NCI-H748 (cell line): ENCODE measurements around the gene UBE2M.

Experiments
- DNase-seq: peaks from one replicate; lab custom pipeline; 2025; ENCODE audit not compliant: unreplicated experiment; lab: John Stamatoyannopoulos, UW

UBE2M gene

DNA sequence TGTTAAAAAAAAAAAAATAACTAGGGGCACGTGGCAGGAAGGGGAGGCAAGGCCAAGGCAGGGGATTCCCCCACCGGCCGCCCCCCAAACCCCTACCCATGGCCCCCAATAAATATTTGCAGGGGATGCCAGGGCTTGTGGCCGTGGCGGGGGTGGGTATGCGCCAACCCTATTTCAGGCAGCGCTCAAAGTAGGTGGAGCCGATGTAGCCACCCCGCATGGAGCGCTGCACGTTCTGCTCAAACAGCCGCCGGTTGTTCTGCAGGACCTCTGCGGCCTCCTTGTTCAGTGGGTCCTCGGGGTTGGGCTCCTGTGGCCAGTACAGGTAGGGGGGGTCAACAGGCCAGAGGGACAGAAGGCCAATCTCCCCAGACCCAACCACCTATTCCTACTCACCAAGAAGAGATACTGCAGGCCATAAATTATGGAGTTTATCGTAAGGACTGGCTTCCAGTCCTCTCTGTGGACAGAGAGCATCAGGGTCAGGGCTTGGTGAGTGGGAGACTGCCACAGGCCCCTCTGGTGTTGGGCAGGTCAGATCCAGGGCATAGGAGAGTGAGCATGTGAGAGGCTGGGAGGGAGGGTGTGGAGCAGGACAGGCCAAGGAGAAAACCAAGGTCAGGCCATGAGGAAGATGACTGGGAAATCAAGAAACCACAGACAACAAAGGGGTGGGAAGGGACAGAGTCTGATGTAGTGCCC lies 2.3 kb downstream of the UBE2M start:
- no peak for DNase-seq

DNA sequence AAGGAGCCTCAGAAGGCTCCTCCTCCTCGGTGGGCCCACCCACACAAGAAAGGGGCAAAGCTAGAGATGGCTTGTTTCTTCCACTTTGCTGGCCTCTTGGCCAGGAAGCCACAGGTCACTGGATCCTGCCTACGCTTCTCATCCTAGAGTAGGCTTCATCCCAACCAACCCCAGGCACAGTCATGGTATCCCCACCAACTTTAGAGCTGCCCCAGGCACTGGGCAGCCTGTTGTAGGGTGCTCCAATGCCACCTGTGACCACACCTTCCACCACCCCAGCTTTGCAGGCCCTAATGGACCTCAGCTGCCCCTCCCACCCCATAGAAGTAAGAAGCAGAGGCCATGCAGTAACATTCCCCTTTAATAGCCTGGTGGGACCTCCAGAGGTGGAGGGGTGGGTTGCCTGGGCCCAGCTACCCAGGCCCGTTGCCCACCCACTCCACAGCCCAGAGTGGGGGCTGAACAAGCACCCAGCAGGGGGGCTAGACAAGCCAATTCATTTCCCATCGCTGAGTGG lies 3.0 kb downstream of the UBE2M start:
- DNase-seq = no peak

DNA sequence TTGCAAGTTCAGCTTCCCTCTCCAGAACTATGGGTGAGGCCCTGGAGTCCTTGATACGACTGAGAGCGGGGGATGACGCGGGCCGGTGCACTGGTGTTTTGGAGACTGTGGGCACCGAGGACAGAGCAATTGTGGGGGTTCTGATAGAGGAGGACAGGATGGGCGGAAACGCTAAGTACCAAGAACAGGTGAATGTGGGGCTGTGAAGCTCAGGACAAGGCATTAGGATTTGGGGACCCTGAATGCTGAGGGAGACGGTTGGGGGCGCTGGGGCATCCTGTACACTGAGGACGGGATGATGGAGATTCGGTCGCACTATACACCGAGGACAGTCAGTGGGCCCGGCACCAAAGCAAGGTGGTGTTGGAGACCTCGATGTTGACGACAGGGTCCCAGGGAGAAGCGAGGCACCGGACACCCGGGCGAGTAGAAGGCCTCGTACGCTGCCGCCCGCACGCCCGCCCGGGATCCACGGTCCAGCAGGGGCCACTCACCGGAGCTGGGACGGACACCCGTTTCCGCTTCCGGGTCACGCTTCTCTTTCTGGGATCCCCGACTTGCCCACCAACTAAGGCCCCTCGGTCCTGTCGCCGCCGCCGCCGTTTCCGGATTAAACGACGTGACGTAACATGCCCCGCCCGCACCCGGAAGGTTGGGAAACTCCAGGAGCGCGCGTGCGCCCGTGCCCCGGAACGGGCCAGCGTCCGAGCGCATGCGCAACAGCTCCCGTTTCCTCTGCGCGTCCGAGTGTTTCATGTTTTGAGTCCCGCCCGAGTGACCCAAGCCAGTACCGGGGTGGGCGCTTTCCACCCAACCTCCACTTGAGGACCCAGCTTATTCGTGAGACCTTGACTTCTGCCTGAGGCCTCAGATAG lies 3.7 kb downstream of the UBE2M start, which contains the start of gene CHMP2A:
TSS of gene CHMP2A (minus strand) at position 612 of the 875 bp plus-strand sequence. CDS start 893 bp downstream, outside the sequence.
- no peak for DNase-seq

DNA sequence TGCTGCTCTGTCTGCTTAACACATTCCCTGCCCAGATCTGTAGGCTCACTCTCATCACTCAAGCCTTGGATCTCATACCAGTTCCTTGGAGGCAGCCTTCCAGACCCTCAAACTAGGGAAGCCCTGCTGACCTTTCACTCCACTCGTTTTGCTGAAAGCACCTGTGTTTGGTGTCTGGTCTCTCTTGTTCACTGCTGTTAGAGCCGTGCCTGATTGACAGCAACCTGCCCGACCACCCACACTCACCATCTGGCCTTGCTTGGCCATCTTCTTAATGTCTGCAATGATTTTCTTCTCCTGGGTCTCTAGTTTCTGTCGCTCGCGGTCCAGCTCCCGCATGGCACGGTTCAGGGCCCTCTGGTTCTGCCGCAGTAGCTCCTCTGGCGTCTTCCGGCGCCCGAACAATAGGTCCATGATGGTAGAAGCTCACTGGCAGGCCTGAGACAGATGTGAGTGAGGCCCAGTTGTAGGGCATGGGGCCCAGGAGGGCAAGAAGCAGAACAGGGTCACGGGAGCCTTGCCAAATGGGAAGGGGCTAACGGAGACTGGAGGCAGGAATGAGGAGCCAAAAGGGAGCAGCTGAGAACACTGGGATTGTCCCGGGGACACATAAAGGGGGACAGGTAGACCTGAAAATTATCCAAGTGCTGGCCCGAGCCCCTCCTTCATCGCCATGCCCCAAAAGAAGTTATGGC lies 4.5 kb downstream of the UBE2M start:
- DNase-seq = no peak

DNA sequence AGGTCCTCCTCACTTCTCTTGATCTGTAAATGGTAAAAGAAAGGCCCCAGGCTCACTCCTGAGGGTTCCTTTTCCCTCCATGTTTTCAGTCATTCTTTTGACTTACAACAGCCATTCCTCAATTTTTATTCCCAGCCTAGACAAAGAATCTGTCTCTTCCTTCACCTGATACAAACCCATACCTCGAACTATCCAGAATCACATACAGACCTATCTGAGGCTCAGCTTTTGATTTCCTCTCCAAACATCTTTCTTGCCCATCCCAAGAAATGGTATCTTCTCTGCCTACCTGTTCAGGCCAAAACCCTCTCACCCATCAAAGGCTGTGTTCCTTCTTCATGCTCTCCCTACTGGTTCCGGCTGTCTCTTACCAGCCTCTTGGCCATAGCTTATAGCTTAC lies 5.8 kb downstream of the UBE2M start:
- DNase-seq = no peak

DNA sequence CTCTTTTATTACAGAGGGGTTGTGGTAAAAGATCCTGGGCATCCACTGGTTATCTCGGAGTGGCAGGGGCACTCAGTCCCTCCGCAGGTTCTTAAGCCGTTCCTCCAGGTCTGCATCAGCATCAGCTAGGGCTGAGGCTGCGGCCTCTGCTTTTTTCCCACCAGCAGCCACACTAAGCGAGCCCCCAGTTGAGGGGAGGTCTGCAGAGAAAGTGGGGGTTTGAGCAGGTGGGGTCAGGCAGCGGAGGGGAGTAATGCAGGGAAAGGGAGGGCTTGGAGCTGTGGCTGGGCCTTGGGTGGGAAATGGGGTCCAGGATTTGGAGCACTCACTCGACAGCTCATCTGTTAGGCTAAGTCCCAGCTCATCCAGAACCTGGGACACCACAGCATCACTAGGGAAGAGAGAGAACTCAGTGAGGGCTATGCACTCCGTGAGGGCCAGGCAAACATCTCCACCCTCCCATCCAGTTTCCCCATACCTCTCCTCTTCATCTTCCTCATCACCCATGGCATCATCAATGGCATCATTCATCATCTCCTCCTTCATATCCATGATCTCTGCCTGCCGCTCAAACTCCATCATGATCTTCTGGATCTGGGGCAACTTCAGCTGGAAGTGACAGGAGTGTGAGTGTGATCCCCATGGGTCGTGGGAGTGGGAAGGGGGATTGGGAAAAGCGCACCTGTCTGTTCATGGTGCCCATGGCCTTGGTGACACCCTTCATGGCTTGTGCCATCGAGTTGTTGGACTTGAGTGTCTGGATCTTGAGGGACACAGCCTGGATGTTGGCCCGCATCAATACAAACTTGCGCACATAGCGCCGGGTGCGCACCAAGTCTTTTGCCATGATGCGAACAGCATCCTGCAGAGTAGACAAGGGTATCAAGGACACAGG lies 6.6 kb downstream of the UBE2M start:
- no peak for DNase-seq

DNA sequence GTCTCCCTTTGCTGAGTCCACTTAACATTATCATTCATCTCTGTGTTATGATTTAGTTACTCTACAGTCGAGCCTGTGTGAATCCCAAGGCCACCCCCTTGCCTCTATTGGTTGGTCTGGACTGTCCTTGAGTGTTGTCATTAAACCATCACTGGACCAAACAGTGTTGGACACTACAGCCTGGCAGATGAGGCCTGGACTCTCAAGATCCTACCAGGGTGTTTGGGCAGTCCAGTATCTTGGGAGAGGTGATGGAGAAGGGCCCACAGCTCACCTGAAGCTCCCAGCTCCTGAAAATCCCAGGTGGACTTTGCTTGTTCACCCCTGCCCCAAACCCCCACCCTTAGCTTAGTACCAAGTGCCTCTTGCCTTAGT lies 7.3 kb downstream of the UBE2M start:
- no peak for DNase-seq

DNA sequence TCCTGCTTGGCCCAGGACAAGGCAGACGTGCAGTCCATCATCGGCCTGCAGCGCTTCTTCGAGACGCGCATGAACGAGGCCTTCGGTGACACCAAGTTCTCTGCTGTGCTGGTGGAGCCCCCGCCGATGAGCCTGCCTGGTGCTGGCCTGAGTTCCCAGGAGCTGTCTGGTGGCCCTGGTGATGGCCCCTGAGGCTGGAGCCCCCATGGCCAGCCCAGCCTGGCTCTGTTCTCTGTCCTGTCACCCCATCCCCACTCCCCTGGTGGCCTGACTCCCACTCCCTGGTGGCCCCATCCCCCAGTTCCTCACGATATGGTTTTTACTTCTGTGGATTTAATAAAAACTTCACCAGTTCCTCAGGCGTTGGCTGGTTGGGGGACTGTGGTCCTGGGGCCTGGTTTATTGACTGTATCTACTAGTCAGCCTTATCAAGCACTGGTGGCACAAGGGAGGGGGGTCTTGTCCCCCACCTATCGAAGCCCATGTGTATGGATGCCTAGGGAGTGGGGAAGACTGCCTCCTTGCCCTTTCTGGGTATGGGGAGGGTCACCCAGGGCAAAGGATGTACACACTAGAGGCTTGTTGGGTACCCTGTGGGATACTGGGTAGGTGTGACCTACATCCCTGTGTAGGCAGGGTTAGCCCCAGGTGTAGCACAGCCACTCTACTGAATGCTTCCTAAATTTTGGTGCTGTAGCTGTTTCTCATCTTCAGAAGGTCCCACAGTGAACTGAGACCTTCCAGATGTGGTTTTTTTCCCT lies 7.9 kb downstream of the UBE2M start:
- no peak for DNase-seq

DNA sequence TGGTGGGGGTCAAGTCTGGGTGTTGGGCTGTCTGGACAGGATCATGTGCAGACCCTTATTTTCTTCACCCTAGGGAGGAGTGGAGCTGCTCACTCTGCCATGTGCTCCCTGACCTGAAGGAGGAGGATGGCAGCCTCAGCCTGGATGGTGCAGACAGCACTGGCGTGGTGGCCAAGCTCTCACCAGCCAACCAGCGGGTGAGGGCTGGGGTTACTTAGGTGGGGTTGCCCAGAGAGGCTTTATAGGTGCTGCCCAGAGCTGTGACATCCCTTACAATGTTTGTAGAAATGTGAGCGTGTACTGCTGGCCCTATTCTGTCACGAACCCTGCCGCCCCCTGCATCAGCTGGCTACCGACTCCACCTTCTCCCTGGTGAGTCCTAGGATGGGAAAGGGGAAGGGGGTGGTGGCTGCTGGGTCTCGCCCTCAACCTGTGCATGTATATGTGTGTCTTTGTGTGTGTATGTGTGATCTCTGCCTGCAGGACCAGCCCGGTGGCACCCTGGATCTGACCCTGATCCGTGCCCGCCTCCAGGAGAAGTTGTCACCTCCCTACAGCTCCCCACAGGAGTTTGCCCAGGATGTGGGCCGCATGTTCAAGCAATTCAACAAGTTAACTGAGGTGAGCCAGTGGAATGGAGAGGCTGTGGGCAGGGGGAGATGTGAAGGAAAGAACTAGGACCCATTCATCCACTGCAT lies 8.6 kb downstream of the UBE2M start:
- DNase-seq = no peak

DNA sequence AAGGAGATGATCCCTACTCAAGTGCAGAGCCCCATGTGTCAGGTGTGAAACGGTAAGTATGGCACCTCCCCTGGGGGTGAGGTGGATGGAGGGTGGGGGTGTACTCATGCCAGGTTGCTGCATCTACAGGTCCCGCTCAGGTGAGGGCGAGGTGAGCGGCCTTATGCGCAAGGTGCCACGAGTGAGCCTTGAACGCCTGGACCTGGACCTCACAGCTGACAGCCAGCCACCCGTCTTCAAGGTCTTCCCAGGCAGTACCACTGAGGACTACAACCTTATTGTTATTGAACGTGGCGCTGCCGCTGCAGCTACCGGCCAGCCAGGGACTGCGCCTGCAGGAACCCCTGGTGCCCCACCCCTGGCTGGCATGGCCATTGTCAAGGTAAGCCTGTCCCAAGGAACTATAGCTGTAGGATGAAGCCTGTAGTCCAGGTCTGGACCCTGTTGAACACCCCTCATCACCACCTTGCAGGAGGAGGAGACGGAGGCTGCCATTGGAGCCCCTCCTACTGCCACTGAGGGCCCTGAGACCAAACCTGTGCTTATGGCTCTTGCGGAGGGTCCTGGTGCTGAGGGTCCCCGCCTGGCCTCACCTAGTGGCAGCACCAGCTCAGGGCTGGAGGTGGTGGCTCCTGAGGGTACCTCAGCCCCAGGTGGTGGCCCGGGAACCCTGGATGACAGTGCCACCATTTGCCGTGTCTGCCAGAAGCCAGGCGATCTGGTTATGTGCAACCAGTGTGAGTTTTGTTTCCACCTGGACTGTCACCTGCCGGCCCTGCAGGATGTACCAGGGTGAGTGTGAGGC lies 9.3 kb downstream of the UBE2M start:
- DNase-seq = no peak

DNA sequence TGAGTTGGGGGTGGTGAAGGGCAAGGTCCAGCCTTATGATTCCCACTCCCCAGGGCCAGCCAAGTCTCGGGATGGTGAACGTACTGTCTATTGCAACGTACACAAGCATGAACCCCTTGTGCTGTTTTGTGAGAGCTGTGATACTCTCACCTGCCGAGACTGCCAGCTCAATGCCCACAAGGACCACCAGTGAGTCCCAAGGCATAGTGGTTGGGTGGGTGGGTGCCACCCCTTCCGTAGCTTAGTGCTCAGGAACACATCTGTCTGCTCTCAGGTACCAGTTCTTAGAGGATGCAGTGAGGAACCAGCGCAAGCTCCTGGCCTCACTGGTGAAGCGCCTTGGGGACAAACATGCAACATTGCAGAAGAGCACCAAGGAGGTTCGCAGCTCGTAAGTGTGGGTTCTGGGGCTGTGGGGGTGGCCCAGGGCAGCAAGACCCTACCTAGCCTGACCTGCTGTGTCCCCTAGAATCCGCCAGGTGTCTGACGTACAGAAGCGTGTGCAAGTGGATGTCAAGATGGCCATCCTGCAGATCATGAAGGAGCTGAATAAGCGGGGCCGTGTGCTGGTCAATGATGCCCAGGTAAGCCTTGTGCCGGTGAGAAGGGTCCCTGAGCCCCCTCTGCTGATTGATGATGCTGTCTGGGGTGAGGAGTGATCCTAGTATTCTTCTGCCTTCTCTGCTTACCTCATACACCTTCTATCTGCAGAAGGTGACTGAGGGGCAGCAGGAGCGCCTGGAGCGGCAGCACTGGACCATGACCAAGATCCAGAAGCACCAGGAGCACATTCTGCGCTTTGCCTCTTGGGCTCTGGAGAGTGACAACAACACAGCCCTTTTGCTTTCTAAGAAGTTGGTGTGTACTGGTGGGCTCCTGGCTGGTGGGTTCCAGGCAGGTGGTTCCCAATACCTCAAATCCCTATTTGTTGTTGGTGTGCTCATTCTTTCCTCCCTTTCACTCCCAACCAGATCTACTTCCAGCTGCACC lies 10.8 kb downstream of the UBE2M start:
- DNase-seq = no peak

DNA sequence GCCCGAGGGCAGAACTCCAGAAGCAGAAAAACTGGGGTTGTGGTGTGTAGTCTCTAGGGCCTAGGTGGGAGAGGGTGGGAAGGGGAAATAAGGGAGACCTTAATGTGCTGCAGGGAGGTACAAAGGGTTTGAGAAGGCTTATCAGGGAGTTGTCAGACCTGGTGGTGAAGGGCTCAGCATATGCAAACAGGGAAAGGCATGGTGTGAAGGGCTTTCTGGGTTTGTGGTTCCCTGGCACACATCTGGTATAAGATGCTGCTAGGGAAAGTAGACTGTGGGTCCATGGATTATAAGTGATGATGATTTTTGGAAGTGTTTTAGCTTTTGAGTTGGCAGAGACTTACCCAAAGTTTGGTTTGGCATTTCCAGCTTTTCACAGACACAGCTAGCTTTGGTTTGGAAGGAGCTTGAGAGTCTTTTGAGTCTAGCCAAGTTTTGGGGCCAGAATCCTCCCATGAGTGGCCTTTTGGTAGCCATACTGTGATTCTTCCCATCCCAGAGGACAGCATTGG lies 12.3 kb downstream of the UBE2M start:
- DNase-seq = no peak

DNA sequence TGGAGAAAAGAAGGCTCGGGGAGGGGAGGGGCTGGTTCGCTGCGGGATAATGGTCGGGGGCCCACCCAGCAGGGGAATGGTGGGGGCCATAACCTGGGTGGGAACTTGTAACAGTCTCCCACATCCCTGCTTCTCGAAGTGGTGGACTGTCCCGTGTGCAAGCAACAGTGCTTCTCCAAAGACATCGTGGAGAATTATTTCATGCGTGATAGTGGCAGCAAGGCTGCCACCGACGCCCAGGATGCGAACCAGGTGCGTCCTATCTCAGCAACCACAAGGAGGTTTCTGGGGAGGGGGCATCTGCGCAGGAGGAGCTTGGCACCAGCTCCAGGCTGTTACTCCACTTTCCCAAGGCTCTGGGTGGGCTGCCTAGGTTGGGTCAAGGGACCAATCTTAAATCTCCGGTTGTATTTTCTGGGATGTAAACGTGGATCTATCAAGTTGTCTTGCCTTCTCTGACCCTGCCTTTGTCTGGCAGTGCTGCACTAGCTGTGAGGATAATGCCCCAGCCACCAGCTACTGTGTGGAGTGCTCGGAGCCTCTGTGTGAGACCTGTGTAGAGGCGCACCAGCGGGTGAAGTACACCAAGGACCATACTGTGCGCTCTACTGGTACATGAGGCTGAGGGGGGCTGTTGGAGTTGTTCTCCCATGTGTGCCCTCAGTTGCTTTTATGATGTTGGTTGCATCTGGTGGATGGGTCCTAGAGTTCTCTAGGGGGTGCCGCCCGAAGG lies 13.0 kb downstream of the UBE2M start:
- DNase-seq = no peak

DNA sequence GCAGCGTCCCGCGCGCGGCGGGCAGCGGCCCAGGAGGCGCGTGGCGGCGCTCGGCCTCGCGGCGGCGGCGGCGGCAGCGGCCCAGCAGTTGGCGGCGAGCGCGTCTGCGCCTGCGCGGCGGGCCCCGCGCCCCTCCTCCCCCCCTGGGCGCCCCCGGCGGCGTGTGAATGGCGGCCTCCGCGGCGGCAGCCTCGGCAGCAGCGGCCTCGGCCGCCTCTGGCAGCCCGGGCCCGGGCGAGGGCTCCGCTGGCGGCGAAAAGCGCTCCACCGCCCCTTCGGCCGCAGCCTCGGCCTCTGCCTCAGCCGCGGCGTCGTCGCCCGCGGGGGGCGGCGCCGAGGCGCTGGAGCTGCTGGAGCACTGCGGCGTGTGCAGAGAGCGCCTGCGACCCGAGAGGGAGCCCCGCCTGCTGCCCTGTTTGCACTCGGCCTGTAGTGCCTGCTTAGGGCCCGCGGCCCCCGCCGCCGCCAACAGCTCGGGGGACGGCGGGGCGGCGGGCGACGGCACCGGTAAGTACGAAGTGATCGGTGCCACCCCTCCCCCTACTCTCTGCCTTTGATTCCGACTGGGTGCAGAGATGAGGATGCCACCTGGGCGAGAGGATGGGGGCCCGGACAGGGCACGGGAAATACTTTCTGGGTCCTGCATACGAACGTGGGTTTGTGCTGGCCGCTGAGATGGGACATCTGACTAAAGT lies 13.7 kb downstream of the UBE2M start:
- no peak for DNase-seq

DNA sequence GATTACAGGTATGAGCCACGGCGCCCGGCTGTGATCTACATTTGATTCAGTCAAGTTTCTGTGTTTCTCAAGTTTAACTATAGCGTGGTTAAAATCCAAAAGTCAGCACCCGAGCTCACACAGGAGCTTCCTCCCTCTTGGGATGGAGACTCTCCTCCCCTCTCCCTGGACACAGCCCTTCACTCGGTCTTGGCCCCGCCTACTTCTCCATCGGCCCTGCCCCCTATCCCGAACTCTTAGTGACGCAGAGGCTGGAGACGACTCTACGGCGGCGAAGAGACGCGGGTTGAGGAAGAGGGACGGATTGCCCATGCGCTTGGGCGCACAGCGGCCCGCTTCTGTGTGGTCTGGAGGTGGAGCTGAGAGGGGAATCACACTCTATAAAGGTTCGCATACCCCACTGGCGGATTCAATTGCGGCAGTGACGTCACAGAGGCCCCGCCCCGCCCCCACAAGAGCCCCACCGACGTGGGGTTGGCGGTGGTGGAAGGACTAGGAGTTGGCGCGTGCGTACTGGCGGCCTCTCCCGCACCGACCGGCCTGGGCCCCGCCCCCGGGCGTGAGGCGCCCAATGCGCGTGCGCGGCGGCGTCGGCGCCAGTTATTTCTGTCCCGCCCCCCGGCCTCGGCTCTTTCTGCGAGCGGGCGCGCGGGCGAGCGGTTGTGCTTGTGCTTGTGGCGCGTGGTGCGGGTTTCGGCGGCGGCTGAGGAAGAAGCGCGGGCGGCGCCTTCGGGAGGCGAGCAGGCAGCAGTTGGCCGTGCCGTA lies 14.4 kb downstream of the UBE2M start, which contains the start of gene TRIM28:
TSS of gene TRIM28 (plus strand) at position 239 of the 765 bp plus-strand sequence. CDS start 694 bp downstream, outside the sequence.
- DNase-seq = no peak
